KOPT-K1 (cell line): ENCODE data around the gene PTPN1.

ENCODE experiments used
- H3K27ac ChIP-seq: fragments of 200-600 bp; sonication (generic); 2 replicates; pipeline ENCODE4 v1.5.1; 2016; ENCODE audit warnings: antibody characterized with exemption, mild to moderate bottlenecking, low read depth, low read length; ENCODE audit not compliant: poor library complexity, severe bottlenecking
- H3K36me3 ChIP-seq: fragments of 200-600 bp; sonication (generic); 2 replicates; pipeline ENCODE4 v1.5.1; 2017; ENCODE audit warnings: antibody characterized with exemption, mild to moderate bottlenecking, low read length, moderate library complexity; ENCODE audit not compliant: insufficient read depth
- H3K9me3 ChIP-seq: fragments of 200-600 bp; sonication (generic); 2 replicates; pipeline ENCODE4 v1.5.1; 2017; ENCODE audit warnings: antibody characterized with exemption, low read length, mild to moderate bottlenecking; ENCODE audit not compliant: insufficient read depth, poor library complexity, severe bottlenecking

The PTPN1 gene

DNA sequence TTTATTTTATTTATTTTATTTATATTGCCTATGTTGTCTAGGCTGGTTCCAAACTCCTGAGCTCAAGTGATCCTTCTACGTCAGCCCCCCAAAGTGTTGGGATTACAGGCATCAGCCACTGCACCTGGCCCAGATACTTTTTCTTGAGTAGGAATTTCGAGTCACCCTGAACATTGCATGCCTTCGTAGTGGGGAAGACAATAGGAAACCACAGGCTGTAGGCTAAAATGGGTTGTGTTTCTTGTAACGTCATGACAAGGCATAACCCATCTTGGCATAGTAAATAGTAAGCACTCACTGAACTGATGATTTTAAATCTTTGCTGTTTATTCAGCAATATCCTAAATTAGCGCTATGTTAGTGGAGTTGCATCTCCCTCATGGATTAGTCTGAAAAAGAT, 34.9 kb downstream of the PTPN1 start:
- Histone ChIP-seq H3K36me3 (peaks cover 6% of the 10 kb centered on the region; the same call in 1 of the 2 replicates), H3K27ac (no peak overlapping the region), H3K9me3 (no peaks in the 10 kb centered on the region)

DNA sequence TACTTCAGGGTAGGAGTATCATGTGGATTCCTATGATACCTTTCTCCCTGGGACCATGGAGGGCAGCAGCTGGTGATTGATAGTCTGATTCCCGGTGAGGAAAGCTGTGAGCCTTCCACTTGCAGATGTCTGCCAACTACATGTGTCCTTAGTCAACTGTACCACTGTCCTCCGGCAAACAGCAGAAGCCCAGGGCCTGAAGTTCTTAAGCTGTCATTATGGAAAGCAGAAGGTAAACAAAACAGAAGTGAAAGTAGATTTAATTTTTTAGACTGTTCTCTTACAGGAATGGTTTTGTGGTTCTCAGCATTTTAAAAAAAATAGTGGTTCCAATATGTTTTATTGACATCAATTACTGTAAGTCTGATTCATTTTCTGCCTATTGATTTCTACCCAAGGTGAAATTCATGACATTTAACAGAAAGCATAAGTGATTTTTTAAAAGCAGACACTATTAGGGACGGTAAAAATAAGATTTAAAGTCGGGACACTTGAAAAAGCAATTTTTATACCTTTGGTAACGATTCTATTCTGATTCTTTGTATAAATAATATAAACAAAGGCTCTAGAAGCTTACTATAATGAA, 36.6 kb downstream of the PTPN1 start:
- peaks cover 6% of the 10 kb centered on the region; the same call in 1 of the 2 replicates for H3K36me3 ChIP-seq
- H3K9me3 ChIP-seq, result no peaks in the 10 kb centered on the region
- no peak overlapping the region for H3K27ac ChIP-seq

DNA sequence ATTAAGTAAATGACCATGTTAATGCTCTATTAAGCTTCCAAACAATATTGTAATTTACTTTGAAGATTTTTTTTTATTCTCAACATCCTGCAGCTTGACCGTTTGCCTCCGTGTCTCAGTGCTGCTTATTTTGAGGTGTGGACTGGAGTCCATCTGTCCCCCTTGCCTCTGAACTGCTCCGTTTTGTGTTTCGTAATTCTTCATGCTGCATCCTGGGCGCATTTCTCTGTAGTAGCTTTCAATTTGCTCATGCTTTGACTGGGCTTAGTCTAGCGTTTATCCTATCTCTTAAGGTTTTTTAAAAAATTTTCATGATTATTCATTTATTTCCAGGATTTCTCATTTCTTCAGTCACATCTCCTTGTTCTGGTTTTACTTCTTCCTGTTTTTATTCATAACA, 37.8 kb downstream of the PTPN1 start:
- Histone ChIP-seq H3K9me3 (no peaks in the 10 kb centered on the region), H3K36me3 (peaks cover 6% of the 10 kb centered on the region; the same call in 1 of the 2 replicates), H3K27ac (no peak overlapping the region)

DNA sequence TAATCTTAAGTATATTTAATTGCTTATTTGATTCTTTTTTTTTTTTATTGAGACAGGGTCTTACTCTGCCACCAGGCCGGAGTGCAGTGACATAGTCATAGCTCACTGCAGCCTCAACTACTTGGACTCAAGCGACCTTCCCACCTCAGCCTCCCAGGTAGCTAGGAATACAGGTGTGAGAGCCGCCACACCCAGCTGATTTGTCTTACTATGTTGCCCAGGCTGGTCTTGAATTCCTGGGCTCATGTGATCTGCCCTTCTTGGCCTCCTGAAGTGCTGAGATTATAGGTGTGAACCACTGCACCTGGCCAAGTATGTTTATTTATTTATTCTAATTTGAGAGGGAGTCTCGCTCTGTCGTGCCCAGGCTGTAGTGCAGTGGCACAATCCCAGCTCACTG, 38.2 kb downstream of the PTPN1 start:
- peaks cover 6% of the 10 kb centered on the region; the same call in 1 of the 2 replicates for H3K36me3 ChIP-seq
- H3K27ac ChIP-seq, result no peak overlapping the region
- H3K9me3 ChIP-seq, result no peaks in the 10 kb centered on the region

DNA sequence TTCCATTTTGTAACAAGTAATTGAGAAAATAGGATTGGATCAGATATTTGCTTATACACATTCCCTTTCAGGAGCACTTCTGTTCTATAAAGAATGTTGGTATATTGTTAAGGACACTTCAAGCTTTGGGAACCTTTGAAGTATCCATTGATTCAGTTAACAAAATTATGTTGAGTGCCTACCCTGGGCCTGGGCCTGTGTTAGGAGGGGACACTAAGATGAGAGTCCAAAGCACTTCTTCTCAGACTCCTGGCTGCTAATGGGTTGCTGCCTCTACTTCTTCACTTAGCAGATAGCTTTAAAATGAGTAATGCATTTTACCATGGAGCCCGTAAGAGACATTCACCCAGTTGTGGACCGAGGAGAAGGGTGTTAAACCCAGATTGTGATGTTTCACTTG, 40.3 kb downstream of the PTPN1 start:
- Histone ChIP-seq H3K36me3 (peaks cover 6% of the 10 kb centered on the region; the same call in 1 of the 2 replicates), H3K9me3 (no peaks in the 10 kb centered on the region), H3K27ac (no peak overlapping the region)

DNA sequence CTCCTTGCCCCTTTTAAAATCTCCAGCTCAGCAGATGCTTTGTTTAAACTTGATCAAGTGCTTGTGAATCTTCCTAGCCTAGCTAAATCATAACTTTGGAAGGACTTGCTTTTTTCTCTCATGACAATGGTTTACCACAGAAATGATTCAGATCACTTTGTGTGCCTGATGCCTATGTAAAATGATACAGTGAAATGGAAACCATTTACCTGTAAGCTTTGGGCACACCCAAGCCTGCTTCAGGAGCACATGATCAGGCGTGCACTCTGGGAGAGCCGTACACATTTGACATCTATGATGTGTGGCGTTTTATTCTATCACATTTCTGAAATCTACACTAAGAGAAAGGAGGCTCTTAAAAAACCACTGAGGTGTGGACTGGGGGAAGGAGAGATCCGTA, 41.1 kb downstream of the PTPN1 start:
- H3K36me3 ChIP-seq, result peaks cover 6% of the 10 kb centered on the region; the same call in 1 of the 2 replicates
- H3K9me3 ChIP-seq, result no peaks in the 10 kb centered on the region
- no peak overlapping the region for H3K27ac ChIP-seq

DNA sequence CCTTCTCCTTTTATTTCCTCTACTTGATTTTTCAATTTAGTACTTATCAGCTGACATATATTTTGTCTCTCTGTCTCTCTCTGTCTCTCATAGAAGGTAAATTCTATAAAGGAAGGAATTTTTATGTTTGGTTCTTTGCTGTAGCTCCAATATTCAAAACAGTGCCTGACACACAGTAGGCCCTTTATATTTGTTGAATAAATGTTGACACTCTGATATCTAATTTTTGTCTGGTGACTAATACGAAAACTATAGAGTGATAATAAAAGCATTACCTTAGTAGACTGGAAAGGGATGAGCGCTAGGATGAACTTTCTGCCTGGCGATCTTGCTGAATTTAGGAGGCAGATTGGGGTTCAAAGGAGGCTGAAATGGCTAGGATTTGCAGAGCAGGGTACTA, 42.8 kb downstream of the PTPN1 start:
- Histone ChIP-seq H3K36me3 (peaks cover 12% of the 10 kb centered on the region; the same call in 1 of the 2 replicates), H3K9me3 (no peaks in the 10 kb centered on the region), H3K27ac (no peak overlapping the region)

DNA sequence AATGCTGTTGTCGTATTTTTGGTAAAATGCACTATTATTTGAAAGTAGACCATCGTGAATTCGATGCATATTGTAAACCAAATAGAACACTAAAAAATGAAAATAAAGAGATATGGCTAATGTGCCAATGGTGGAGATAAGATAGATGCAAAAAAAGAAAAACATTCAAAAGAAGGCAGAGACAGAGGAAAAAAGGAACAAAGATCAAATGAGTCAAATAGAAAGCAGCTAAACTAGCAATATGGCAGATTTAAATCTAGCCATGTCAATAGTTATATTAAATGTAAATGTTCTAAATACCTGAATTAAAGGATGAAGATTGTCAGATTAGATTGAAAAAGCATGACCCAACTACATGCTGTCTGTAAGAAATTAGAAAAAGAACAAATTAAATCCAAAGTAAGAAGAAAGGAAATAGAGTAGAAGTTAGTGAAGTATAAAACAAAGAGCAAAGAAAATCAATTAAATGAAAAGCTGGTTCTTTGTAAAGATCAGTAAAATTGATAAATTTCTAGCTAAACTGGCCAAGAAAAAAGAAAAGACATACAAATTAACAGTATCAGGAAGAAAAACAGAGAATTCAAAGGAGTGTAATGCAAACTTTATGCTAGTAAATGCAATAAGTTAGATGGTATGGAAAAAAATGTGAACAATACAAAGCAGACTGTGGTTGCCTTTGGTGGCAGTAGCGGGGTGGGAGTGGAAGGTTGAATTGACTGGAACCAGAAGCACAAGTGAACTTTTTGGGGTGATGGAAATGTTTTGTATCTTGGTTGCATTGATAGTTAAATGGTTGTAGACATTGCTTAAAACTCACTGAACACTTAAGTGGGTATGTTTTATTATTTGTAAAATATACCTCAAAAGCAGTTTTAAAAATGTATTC, 44.8 kb downstream of the PTPN1 start:
- Histone ChIP-seq H3K9me3 (no peaks in the 10 kb centered on the region), H3K36me3 (0 out of 2 replicates have a peak, but pooled peaks cover 6% of the 10 kb centered on the region), H3K27ac (no peak overlapping the region)

DNA sequence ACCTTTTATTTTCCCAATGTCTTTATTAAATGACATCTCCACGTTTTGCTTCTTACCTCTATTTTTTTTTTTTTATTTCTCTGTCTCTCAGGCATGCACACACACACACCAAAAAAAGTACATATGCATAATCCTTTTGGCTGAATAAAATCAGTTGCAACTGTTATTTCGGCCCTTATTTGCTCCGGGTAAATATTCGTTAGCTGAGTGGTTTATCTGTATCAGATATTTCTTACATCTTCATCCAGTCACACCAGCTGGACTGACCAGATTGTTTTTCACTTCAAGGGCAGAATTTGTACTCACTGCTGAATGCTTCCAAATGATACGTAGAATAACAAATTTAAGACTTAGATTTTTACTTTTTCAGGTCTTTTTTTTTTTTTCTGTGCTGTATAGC, 45.5 kb downstream of the PTPN1 start:
- Histone ChIP-seq H3K27ac (no peak overlapping the region), H3K9me3 (no peaks in the 10 kb centered on the region), H3K36me3 (0 out of 2 replicates have a peak, but pooled peaks cover 6% of the 10 kb centered on the region)

DNA sequence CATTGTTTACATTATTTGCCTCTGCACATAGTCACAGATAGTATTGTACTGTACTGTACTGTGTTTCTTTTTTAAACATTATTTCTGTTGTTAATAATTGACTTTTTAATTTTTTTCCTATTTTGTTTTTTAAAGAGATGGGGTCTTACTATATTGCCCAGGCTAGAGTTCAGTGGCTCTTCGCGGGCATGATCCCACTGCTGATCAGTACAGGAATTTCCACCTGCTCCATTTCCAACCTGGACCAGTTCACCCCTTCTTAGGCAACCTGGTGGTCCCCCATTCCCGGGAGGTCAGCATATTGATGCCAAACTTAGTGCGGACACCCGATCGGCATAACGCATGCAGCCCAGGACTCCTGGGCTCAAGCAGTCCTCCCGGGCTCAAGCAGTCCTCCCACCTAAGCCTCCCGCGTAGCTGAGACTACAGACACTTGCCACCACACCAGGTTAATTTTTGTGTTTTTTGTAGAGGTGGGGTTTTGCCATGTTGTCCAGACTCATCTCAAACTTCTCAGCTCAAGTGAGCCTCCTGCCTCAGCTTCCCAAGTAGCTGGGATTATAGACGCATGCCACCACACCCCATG, 47.5 kb downstream of the PTPN1 start:
- no peak overlapping the region for H3K27ac ChIP-seq

DNA sequence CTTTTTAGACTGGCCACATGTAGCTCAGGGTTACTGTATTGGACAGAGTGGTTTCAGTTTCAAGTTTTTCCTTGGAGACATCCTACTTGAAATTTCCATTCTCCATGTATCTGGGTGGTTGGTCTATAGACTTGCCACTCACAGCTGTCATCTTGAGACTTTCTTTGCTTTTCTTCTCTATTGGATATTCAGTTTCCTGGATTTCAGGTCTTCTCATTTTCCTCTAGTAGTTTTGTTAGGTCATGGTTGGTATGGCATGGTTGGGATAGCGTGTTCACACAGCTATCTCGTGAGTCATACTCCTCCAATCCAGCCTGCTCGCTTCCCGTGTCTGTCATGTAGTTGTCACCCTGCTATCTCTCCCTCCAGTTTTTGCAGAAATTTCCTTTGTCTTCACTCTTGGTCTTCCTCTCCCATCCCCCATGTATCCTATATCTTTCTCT, 48.3 kb downstream of the PTPN1 start:
- Histone ChIP-seq H3K36me3 (peaks cover 33% of the 10 kb centered on the region), H3K9me3 (no peaks in the 10 kb centered on the region), H3K27ac (no peak overlapping the region)

More for the DNA sequence above, 47.5 kb downstream of the PTPN1 start:
- Histone ChIP-seq H3K9me3 (no peaks in the 10 kb centered on the region), H3K36me3 (peaks cover 24% of the 10 kb centered on the region)

DNA sequence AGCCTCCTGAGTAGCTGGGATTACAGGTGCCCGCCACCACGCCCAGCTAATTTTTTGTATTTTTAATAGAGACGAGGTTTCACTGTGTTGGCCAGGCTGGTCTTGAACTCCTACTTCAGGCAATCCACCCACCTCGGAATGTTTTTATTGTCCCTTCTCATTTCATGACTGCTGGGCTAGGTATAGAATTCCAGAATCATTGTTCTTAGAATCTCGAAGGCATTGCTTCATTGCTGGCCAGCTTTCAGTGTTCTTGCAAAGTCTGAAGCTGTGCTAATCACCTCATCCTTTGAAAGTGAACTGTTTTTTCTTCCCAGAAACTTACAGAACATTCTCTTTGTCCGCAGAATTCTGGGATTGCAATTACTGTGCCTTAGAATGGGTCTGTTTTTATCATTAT, 49.0 kb downstream of the PTPN1 start:
- H3K9me3 ChIP-seq, result no peaks in the 10 kb centered on the region
- H3K36me3 ChIP-seq, result peaks cover 39% of the 10 kb centered on the region
- no peak overlapping the region for H3K27ac ChIP-seq

DNA sequence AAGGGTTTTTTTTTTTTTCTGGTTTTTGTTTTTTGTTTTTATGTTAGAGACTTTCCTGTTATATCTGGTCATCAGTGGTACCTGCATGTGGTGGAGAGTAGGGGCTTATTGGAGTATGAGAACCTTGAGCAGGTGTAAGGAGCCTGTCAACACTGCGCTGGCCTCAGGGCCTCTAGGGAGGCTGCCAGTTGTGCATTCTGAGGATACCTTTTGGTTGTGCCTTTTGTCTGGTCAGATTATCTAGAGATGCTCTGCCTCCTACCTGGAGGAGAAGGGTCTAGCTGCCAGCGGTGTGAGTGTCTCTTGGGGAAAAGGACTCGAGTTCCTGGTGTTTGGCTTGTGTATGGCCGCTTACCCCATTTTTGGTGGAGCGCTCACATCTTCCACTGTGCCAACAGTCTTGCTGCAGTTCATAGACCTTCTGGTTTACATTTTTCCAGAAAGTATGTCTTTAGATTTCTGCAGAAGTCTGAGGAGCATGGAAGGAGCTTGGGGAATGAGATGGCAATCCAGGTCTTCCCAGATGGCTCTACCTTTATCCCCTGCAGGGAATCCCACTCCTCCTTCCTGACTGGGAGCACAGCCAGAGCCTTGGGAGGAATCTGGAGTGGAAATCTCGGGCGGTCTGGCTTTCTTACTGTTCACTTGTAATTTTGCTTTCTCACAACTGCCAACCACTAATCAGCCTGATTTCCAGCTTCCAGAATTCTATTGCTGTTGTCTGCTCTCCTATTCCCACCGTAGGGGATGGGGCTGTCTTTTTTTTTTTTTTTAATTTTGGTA, 49.9 kb downstream of the PTPN1 start:
- Histone ChIP-seq H3K27ac (no peak overlapping the region), H3K9me3 (no peaks in the 10 kb centered on the region), H3K36me3 (peaks cover 48% of the 10 kb centered on the region)

DNA sequence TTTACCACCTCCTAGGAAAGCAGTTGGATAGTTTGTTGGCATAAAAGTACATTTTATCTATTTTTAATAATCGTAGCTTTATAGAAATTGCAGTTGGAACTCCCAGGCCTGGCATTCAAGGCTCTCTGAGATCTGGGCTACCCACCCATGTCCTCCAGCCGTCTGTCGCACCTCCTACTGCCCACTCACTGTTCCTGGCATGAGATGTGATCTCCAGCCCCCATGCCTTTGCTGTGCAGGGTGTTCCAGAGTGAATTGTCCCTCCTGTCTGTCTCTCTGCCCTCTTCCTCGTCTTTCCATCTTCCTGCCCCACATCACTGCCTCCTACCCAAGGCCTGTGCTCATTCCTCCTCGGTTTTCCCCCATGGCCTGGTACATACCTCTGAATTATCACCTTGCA, 50.7 kb downstream of the PTPN1 start:
- Histone ChIP-seq H3K9me3 (no peaks in the 10 kb centered on the region), H3K27ac (no peak overlapping the region), H3K36me3 (peaks cover 57% of the 10 kb centered on the region)
